Measurements from ENCODE around the gene RCOR1.

DNA sequence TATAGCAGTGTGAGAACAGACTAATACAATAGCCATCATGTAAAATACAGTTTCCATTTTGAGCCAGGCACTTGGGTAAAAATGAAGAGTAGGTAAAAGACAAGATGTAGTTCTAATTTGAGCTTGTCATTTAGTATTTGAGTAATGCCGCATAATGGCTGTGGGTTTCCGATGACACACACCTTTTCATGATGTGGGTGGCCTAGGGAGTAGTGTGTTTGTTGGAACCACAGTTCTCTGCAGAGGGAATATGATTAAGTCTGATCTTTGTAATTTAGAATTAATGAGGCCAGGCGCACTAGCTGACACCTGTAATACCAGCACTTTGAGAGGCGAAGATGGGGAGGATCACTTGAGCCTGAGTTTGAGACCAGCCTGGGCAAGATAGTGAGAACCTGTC is 61.8 kb downstream of the RCOR1 start:
- TF ChIP-seq POLR2A (IDR thresholded peaks at IDR 0.05; ENCODE audit: low read length) (no peak), GATA1 (IDR thresholded peaks at IDR 0.05; ENCODE audit: low read depth, low read length) (no peak)

Measured in erythroblast (primary cell).